Thymus (tissue), 11 donors: ENCODE results near the gene FGD5. TPM values are rescaled to one million over a fixed set of nuclear protein-coding genes. Genes with fewer than 3 reads are reported as not detected.

Source experiments
- DNase-seq, 9 donors: peaks; one replicate each; pipeline ENCODE4 v3.0.0-alpha.2; 2013; ENCODE audit warnings: low spot score in 9 of 9, low read depth in 6 of 9, missing footprints in 1 of 9
- H3K27ac ChIP-seq, 2 donors: one replicate each; pipeline ENCODE4 v1.5.1; 2013; ENCODE audit warnings: control low read depth in 1 of 2, low read depth in 1 of 2, low read length in 1 of 2, mild to moderate bottlenecking in 1 of 2, moderate library complexity in 1 of 2
- H3K27me3 ChIP-seq, 2 donors: one replicate each; pipeline ENCODE4 v1.5.1; 2013; ENCODE audit warnings: low read length in 1 of 2; ENCODE audit not compliant: control insufficient read depth in 2 of 2, insufficient read depth in 1 of 2
- H3K36me3 ChIP-seq, 2 donors: one replicate each; pipeline ENCODE4 v1.5.1; 2013; ENCODE audit warnings: low read length in 1 of 2, mild to moderate bottlenecking in 1 of 2, moderate library complexity in 1 of 2; ENCODE audit not compliant: control insufficient read depth in 2 of 2, insufficient read depth in 2 of 2
- H3K4me1 ChIP-seq, 2 donors: one replicate each; pipeline ENCODE4 v1.5.1; 2013; ENCODE audit warnings: low read length in 2 of 2; ENCODE audit not compliant: control insufficient read depth in 2 of 2, insufficient read depth in 2 of 2
- H3K4me3 ChIP-seq, 2 donors: one replicate each; pipeline ENCODE4 v1.5.1; 2013; ENCODE audit warnings: low read length in 2 of 2, control low read depth in 1 of 2, mild to moderate bottlenecking in 1 of 2
- H3K9me3 ChIP-seq, 2 donors: one replicate each; pipeline ENCODE4 v1.5.1; 2013; ENCODE audit warnings: low read length in 1 of 2, mild to moderate bottlenecking in 1 of 2; ENCODE audit not compliant: control insufficient read depth in 2 of 2, insufficient read depth in 1 of 2
- WGBS: extraction: QIAGEN DNeasy Blood & Tissue Kit; methylation state at CpG from one replicate; pipeline ENCODE4 v1.1.7; 2013; 5-methylcytosine and 5-hydroxymethylcytosine counted together
- polyA plus RNA-seq: library from polyadenylated mRNA; stranded (reverse); fragments of 200-250 nt; gene quantifications from one replicate; pipeline ENCODE4 v1.2.3, GENCODE V29; 2013
- total RNA-seq: library from RNA; stranded (reverse); fragments of 120-200 nt; gene quantifications from one replicate; pipeline ENCODE4 v1.2.4, GENCODE V29; 2013
- donor health status: healthy.

FGD5 gene
- total and polyA plus RNA-seq, 2 donors: 2.0 to 2.9 TPM

- peak overlapping the region; percentile 94 to 98 for H3K4me3 ChIP-seq
- H3K27ac ChIP-seq: peak overlapping the region; percentile 52 to 54
- 8% methylated on average over 26 of the region's 26 CpGs for WGBS
- DNase-seq: no peak
- H3K4me1 ChIP-seq: peaks cover 6 to 19% of the 10 kb centered on the region in 2 donors
- H3K9me3 ChIP-seq: no peaks in the 10 kb centered on the region
- no peaks in the 10 kb centered on the region for H3K27me3 ChIP-seq
- H3K36me3 ChIP-seq: peaks cover 9 to 33% of the 10 kb centered on the region in 2 donors
Measured at GRCh38 chr3:14948609-14949038, 129.9 kb downstream of the FGD5 start.

- Histone ChIP-seq H3K4me1 (peaks cover 6 to 19% of the 10 kb centered on the region in 2 donors), H3K9me3 (no peaks in the 10 kb centered on the region), H3K4me3 (peak overlapping the region; percentile 94 to 98), H3K27ac (no peak overlapping the region), H3K27me3 (no peaks in the 10 kb centered on the region), H3K36me3 (peaks cover 8 to 28% of the 10 kb centered on the region in 2 donors)
- 76% methylated on average over 5 of the region's 5 CpGs for WGBS
- no peak for DNase-seq
Measured at GRCh38 chr3:14949126-14949525, 130.4 kb downstream of the FGD5 start.

- Histone ChIP-seq H3K36me3 (peaks cover 4 to 20% of the 10 kb centered on the region in 2 donors), H3K9me3 (no peaks in the 10 kb centered on the region), H3K27me3 (no peaks in the 10 kb centered on the region), H3K4me1 (peaks cover 6 to 19% of the 10 kb centered on the region in 2 donors), H3K27ac (no peak overlapping the region), H3K4me3 (no peak overlapping the region)
- DNase-seq: no peak
- 84% methylated on average over 2 of the region's 2 CpGs for WGBS
Measured at GRCh38 chr3:14950274-14950673, 131.5 kb downstream of the FGD5 start.

- WGBS: 97% methylated on average over 1 of the region's 1 CpG
- no peak for DNase-seq
- Histone ChIP-seq H3K4me3 (no peak overlapping the region), H3K27ac (no peak overlapping the region), H3K9me3 (no peaks in the 10 kb centered on the region), H3K27me3 (no peaks in the 10 kb centered on the region), H3K36me3 (peaks cover 2 to 22% of the 10 kb centered on the region in 2 donors), H3K4me1 (peaks cover 0 to 2% of the 10 kb centered on the region in 2 donors)
Measured at GRCh38 chr3:14957153-14957552, 138.4 kb downstream of the FGD5 start.

GRCh38 chr3:14957925-14958324, 139.2 kb downstream of the FGD5 start:
- Histone ChIP-seq H3K9me3 (no peaks in the 10 kb centered on the region), H3K36me3 (peaks cover 4 to 25% of the 10 kb centered on the region in 2 donors), H3K27ac (no peak overlapping the region), H3K4me3 (no peak overlapping the region), H3K4me1 (peaks cover 0 to 2% of the 10 kb centered on the region in 2 donors), H3K27me3 (no peaks in the 10 kb centered on the region)
- WGBS: 75% methylated on average over 1 of the region's 1 CpG
- no peak for DNase-seq

GRCh38 chr3:14959359-14959943, 140.7 kb downstream of the FGD5 start:
- Histone ChIP-seq H3K9me3 (no peaks in the 10 kb centered on the region), H3K4me1 (peaks cover 0 to 2% of the 10 kb centered on the region in 2 donors), H3K36me3 (peaks cover 7 to 31% of the 10 kb centered on the region in 2 donors), H3K27ac (peak overlapping the region in 1 of 2 donors; percentile 65), H3K4me3 (no peak overlapping the region), H3K27me3 (no peaks in the 10 kb centered on the region)
- WGBS: 42% methylated on average over 2 of the region's 2 CpGs
- DNase-seq: peak in 1 of 9 donors; percentile 25

GRCh38 chr3:14962762-14963161, 144.0 kb downstream of the FGD5 start:
- Histone ChIP-seq H3K27me3 (no peaks in the 10 kb centered on the region), H3K4me3 (no peak overlapping the region), H3K4me1 (no peaks in the 10 kb centered on the region), H3K9me3 (no peaks in the 10 kb centered on the region), H3K27ac (no peak overlapping the region), H3K36me3 (peaks cover 11 to 40% of the 10 kb centered on the region in 2 donors)
- 99% methylated on average over 5 of the region's 5 CpGs for WGBS
- no peak for DNase-seq

- Histone ChIP-seq H3K27ac (no peak overlapping the region), H3K4me1 (no peaks in the 10 kb centered on the region), H3K9me3 (no peaks in the 10 kb centered on the region), H3K36me3 (peaks cover 12 to 25% of the 10 kb centered on the region in 2 donors), H3K4me3 (no peak overlapping the region), H3K27me3 (no peaks in the 10 kb centered on the region)
- 93% methylated on average over 1 of the region's 1 CpG for WGBS
- no peak for DNase-seq
Measured at GRCh38 chr3:14967285-14967684, 148.5 kb downstream of the FGD5 start.

GRCh38 chr3:14969671-14970070, 150.9 kb downstream of the FGD5 start:
- Histone ChIP-seq H3K9me3 (no peaks in the 10 kb centered on the region), H3K4me3 (no peak overlapping the region), H3K27me3 (no peaks in the 10 kb centered on the region), H3K4me1 (no peaks in the 10 kb centered on the region), H3K36me3 (peaks cover 17 to 30% of the 10 kb centered on the region in 2 donors), H3K27ac (no peak overlapping the region)
- DNase-seq: no peak
- WGBS: 98% methylated on average over 1 of the region's 1 CpG
